T47D (cell line): ENCODE measurements around the gene CEP162.
"Not testable (repeated sequence)": the region's sequence is repeated elsewhere in the genome, so short reads cannot be mapped to it uniquely, and the experiment has no call there.

Experiments
- DNase-seq, 2 experiments: peaks; one replicate each; pipeline versions ENCODE4 v3.0.0 to v3.0.0-alpha.2; 2011 to 2012; ENCODE audit warnings: low read depth in 1 of 2, low spot score in 1 of 2
- JUND ChIP-seq: IDR thresholded peaks from 2 replicates; pipeline ENCODE4 v1.6.1; 2012; ENCODE audit warnings: low read depth
- in situ Hi-C: cut with HindIII; loops from 2 replicates; pipeline ENCODE4 v1.10.0; 2016; ENCODE audit warnings: low sequenced_read_pairs, low pct_unique_long_range_greater_than_20kb

Gene CEP162

DNA sequence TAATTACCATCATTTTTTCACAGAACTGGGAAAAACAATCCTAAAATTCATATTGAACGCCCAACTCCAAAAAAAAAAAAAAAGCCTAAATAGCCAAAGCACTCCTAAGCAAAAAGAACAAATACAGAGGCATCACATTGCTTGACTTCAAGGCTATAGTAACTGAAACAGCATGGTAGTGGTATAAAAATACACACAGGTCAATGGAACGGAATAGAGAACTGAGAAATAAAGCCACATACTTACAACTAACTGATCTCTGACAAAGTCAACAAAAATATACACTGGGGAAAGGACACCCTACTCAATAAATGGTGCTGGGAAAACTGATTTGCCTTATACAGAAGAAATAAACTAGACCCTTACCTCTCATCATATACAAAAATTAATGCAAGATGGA lies 104.3 kb downstream of the CEP162 start:
- in situ Hi-C loops, result no loop called here
- TF ChIP-seq JUND, result no peak
- no peak for DNase-seq

DNA sequence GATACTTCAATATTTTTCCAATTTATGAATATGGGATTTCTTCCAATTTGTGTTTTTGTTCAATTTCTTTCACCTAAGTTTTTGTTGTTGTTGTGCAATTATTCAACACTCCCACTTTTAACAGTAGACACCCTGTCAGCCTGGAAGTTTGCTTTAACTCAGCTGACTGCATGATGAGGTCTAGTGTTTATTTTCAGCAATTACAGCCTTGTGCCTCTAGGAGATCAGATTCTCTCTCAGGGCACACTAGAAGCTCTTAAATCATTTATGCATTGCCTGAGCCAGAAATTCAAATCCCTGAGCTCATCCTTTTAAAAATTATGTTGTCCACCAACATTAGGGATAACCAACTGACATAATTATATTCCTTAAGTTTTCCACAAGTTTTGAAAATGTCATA lies 108.2 kb downstream of the CEP162 start:
- in situ Hi-C loops, result no loop called here

DNA sequence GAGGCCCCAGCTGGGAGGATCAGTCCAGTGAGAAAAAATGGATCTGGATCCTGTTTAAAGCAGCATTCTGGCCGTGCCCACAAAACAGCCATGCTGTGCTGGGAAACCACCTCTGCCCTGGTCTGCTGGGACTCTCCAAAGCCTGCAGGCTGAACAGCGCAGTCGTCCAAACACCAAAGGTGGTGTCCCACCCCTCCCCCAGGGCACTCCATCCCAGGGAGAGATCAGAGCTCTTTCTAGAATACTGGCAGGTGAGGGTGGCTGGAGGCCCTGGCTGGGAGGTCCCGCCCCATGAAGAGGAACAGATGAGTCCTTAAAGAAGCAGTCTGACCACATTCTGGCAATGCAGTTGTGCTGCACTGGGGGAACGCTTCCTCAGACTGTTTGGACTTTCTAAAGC lies 109.3 kb downstream of the CEP162 start:
- no peak for TF ChIP-seq JUND
- in situ Hi-C loops, result no loop called here
- DNase-seq, result no peak

More for the DNA sequence above, 108.2 kb downstream of the CEP162 start:
- DNase-seq, result peak in 1 of 2 experiments; percentile 3
- no peak for TF ChIP-seq JUND

DNA sequence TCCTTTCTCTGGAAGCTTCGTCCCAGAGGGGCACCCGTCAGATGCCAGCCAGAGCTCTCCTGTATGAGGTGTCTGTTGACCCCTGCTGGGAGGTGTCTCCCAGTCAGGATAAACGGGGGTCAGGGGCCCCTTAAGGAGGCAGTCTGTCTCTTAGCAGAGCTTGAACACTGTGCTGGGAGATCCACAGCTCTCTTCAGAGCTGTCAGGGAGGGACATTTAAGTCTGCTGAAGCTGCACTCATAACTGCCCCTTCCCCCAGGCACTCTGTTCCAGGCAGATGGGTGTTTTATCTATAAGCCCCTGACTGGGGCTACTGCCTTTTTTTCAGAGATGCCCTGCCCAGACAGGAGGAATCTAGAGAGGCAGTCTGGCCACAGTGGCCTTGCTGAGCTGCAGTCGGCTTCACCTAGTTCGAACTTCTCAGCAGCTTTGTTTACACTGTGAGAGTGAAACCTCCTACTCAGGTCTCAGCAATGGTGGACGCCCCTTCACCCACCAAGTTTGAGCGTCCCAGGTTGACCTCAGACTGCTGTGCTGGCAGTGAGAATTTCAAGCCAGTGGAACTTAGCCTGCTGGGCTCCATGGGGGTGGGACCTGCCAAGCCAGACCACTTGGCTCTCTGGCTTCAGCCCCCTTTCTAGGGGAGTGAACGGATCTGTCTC lies 112.4 kb downstream of the CEP162 start:
- in situ Hi-C loops, DNase-seq: not testable (repeated sequence)

DNA sequence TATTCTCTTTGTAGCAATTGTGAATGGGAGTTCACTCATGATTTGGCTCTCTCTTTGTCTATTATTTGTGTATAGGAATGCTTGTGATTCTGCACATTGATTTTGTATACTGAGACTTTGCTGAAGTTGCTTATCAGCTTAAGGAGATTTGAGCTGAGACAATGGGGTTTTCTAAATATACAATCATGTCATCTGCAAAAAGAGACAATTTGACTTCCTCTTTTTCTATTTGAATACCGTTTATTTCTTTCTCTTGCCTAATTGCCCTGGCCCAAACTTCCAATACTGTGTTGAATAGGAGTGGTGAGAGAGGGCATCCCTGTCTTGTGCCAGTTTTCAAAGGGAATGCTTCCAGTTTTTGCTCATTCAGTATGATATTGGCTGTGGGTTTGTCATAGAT lies 116.1 kb downstream of the CEP162 start:
- in situ Hi-C loops, DNase-seq: not testable (repeated sequence)

DNA sequence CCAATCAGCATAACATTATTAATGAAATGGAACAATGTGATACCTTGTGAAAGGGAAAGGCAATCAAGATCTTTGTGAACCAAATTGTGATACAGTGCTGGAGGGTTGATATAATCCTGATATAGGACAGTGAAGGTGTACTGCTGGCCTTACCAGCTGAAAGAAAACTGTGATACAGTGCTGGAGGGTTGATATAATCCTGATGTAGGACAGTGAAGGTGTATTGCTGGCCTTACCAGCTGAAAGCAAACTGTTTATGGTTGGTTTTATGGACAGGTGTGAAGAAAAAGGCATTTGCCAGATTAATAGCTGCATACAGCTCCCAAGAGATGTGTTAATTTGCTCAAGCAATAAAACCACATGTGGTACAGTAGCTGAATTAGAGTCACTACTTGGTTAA lies 119.9 kb downstream of the CEP162 start:
- no peak for TF ChIP-seq JUND
- in situ Hi-C loops, result no loop called here
- no peak for DNase-seq

DNA sequence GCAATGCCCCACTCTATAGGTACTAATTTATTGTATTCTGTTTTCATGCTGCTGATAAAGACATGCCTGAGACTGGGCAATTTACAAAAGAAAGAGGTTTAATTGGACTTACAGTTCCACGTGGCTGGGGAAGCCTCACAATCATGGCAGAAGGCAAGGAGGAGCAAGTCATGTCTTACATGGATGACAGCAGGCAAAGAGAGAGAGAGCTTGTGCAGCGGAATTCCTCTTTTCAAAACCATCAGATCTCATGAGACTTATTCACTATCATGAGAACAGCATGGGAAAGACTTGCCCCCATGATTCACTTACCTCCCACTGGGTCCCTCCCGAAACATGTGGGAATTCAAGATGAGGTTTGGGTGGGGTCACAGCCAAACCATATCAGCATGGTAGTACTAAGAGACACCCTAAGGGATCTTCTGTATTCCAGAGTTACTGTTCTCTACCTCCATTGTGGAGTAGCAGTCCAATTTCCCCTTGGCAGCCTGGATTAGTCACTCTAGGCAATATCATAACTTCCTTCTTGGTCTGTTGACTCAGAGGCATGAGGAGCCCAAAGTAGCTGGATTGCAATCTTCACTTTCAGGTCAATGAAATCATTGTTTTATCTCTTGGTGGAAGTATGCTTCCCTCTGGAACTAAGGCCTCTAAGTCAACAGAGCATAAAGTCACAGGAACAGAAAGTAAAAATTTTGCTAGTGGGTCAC lies 122.1 kb downstream of the CEP162 start:
- in situ Hi-C loops, DNase-seq: not testable (repeated sequence)

DNA sequence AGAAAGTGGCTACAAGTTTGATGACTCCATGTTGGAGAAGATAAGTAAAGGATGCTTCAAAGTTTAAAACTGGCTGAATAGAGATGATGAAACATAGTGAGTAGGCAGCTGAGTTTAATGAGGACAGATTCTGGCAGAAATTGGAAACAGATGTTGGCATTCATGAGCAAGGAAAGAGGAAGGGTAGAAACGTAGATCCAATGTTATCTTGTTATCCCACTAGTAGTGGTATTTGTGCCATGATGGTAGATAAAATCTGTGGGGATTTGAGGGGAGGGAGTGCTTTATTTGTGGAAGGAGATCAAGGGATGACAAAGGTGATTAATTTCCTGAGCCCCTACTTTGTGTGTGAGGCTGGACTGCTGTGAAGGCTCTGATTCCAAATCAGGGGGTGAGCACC lies 124.4 kb downstream of the CEP162 start:
- no peak for TF ChIP-seq JUND
- in situ Hi-C loops, result no loop called here
- DNase-seq, result no peak

DNA sequence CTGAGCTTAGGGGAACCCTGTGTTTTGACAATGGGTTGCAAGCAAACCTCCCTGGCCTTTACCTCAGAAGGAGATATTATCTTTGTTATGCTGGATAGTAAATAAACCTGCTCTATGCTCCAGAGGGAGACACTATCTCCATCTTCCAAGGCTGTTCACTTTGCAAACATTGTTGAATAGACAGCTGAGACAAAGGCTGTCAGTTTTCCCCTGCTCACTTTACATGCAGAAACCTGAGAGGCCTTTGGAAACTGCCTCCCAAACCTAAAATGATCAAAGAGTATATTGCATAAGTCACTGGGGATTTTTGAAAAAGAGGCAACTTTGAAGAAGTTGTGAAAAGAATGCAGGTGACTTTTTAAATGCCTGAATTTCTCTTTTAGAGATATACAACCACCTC lies 132.3 kb downstream of the CEP162 start:
- peak in 1 of 2 experiments; percentile 7 for DNase-seq
- no peak for TF ChIP-seq JUND
- in situ Hi-C loops, result no loop called here

DNA sequence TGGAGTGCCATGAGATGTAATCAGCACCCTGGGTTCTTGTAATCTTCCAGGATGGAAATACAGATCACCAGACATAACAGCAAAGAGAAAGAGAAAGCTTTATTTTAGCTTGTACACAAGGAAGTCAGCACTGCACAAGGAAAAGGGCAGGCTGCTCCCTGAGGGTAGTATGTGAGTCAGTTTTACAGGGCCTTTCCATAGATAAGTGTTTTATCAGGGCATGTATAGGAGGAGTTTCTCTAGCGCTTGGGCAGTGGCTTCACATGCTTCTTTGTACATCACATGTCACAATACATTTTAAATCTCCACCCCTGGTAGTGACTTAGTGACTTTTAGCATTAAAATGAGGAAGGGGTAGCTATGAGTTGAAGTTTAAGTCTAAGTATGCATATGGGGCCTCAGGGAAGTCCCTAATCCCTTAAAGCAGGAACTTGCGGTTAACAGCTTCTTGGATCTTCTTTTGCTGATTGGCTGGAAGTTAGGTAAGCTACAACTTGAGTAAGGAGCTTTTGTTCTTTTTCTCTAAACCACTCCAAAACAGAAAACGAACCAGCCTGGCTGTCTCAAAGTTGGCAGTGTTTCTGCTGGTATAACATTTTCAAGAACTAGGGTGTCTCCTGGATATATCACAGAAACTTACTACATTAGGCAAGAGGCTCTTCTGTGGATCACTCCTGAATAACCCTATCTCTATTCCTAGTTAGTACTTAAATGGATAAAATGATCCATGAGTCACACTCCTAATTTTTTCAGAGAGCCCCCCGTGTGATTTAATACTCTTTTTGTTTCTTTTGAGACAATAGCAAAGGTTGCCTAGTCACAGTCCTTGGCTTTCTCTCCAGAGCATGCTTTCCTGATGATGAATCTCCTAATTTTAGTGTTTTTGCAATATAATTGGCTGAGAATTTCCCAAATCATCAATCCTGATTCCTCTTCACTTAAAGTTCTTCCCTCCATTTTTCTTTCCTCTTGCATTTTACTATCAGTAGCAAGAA lies 133.7 kb downstream of the CEP162 start:
- TF ChIP-seq JUND, result no peak
- no peak for DNase-seq
- in situ Hi-C loops, result no loop called here

DNA sequence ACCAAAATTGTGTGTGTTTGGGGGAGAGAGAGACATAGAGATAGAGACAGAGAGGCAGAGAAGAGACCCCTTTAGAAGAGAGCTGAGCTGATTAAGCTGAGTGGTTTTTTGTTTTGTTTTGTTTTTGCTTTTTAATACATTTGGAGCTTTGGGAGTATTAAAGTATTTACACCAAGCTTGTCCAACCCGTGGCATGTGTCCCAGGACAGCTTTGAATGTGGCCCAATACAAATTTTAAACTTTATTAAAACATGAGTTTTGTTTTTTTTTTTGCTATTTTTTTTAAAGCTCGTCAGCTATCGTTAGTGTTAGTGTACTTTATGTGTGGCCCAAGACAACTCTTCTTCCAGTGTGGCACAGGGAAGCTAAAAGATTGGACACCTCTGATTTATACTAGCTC lies 137.9 kb downstream of the CEP162 start:
- TF ChIP-seq JUND, result no peak
- no peak for DNase-seq
- in situ Hi-C loops, result no loop called here

DNA sequence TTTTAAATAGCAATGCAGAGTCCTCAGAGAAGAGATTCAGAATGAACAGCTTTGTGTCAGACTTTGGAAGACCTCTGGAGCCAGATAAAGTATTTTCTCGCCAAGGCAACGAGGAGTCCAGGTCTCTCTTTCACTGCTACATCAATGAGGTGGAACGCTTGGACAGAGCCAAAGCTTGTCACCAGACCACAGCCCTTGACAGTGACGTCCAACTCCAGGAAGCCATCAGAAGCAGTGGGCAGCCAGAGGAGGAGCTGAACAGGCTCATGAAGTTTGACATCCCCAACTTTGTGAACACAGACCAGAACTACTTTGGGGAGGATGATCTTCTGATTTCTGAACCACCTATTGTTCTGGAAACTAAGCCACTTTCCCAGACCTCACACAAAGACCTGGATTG lies 138.4 kb downstream of the CEP162 start:
- in situ Hi-C loops, result no loop called here
- DNase-seq, result no peak
- TF ChIP-seq JUND, result no peak
